ENCODE data around the gene CRTC1.

CRTC1 gene

DNA sequence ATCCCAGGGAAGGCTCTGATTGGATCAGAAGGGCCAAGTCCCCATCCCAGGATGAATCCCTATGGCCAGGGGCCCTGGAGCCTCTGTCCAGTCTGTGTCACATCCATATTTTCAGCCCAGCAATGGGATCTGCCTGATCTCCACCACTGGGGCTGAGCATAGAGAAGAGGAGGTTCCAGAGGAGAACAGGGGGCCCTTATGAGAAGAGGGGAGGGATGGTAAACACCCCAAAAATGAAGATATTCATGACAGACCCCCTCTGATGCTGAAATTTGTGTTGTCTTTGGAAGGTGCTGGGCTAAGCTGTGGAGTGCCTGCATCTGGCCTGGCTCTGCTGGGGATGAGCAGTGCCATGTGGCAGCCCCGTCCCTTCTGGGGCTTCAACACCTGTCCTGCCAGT is 32.2 kb upstream of the CRTC1 start:
- no peak for DNase-seq (ENCODE audit: low read depth in 2 of 2)

DNA sequence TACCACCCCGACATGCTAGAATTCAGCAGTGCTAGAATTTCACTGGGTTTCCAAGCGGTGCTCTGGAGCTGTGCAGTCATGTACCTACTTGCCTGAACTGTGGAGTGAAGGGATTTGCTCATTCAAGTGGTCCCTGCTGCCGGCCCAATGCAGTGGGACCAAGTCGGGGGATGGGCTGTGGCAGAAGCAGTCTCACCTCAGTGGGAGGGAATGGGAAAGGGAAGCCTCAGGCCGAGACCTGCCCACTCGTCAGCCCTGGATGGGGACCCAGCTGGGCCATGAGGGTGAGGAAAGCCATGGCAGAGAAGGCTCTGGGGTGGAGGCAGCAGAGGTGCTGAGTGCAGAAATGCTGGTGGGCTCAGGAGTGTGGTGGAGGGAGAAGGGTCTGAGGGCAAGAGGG is 31.7 kb upstream of the CRTC1 start:
- no peak for DNase-seq (ENCODE audit: low read depth in 2 of 2)

DNA sequence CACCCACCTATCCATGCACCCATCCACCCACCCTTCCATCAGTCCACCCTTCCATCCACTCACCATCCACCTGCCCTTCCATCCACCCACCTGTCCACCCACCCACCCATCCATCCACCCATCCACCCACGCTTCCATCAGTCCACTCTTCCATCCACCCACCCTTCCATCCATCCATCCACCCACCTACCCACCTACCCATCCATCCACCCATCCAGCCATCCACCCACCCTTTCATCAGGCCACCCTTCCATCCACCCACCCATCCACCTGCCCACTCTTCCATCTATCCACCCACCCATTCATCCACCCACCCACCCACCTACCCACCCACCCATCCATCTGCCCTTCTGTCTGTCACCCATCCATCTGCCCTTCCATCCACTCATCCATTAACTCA is 29.6 kb upstream of the CRTC1 start:
- no peak for DNase-seq (ENCODE audit: low read depth in 2 of 2)

GRCh38 chr19:18654469-18654868 is 29.0 kb upstream of the CRTC1 start:
- no peak for DNase-seq (ENCODE audit: low read depth in 2 of 2)

- DNase-seq (ENCODE audit: low read depth in 2 of 2): no peak
These were observed 28.2 kb upstream of the CRTC1 start for GRCh38 chr19:18655173-18655844.

DNA sequence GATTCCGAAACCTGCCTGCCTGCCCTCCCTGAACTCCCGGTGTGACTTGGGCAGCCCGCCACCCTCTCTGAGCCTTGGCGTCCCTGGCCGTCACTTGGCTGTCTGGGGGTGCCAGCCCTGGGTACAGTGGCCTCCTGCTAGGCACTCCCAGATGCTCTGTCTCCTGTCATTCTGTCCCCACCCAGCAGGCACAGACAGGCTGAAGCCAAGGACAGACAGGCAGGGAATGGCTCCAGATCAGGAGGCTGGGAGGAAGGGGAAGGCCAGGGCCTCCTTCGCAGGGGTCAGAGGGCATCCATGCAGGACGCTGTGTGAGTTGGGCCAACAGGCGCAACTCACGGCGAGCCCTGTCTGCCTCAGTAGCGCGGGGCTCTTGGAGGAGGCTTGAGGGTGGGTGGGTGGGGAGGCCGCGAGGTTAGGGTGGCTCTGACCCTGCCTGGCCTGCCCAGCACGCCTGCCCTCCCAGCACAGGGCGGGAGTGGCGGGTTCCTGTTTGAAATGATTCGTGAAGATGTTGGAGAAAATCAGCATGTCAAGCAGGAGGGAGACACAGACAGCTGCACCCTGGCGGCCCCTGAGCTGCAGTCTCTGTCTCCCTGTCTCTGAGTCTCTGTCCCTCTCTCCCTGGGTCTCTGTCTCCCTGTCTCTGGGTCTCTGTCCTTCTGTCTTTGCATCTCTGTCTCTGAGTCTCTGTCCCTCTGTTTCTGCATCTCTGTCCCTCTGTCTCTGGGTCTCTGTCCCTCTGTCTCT is 27.0 kb upstream of the CRTC1 start:
- no peak for DNase-seq (ENCODE audit: low read depth in 2 of 2)

- DNase-seq (ENCODE audit: low read depth in 2 of 2): no peak
These were observed 25.7 kb upstream of the CRTC1 start for GRCh38 chr19:18657590-18658365.

GRCh38 chr19:18658366-18658855 is 25.1 kb upstream of the CRTC1 start:
- no peak for DNase-seq (ENCODE audit: low read depth in 2 of 2)

DNA sequence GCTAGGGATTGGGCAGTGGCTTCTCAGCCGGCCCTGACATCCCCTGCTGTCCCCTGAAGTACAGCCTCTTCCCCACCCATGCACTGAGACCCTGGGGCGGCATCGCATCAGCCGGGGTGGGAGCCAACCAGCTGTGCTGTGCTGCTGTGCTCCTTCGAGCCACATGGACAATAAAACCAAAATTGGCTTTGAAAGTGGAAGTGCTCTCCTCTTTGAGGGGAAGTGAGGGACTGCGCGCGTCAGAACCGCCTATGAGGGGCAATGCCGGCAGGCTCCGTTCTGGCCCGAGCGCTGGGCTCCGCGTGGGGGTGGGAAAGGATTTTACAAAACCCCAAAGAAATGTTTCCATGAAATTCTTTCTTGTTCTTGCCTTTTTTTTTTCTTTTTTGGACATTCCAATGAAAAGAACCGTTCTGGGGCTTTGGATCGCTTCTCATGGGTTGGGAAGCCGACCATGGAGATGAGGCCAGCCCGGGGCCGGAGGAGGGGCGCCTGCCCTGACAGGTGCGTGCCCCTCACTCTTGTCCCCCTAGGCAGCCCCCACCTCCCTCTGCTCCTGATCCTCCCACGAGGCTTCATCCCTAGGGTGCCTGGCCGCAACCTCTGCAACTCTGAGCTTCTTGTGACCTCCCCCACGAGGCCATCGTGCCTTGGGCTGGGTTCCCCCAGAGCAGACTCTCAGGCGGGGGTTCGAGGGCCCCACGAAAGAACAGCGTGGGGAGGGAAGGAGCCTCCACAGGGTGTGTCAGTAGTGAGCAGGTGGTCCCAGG is 24.0 kb upstream of the CRTC1 start:
- no peak for DNase-seq (ENCODE audit: low read depth in 2 of 2)

GRCh38 chr19:18660051-18660910 is 23.2 kb upstream of the CRTC1 start:
- DNase-seq (ENCODE audit: low read depth in 2 of 2): no peak

DNA sequence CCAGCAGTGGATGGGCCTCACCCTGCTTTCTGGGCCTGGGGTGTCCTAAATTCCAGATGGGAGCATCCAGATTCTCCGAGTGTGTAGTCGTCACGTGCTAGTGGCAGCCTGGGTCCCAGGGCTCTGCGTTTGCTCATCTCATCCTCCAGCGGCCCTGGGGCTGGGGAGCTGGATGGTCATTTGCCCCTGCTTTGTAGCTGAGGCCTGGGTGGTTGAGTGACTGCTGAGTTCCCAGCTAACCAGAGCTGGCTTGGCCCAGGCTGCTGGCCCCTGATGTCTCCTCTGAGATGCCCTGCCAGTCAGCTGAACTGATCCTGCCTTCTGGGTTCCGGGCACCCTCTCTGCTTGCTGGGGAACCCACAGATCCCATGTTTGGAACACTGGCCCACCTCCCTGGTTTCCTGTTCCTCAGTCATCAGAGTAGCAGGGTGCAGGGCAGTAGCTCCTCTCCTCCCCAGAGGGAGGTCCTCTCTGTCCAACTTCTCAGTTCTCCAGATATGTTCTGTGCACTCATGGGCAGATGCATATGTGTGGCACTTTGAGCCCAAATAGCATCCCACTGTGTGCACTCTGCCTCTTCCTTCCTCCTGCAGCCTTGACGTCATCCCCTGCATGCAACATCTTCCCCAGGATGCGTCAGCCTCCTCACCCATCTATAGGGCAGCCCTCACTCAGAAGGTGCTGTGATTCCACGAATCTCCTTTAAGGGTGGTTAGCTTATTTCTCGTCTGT is 22.4 kb upstream of the CRTC1 start:
- DNase-seq (ENCODE audit: low read depth in 2 of 2): no peak

GRCh38 chr19:18662972-18663732 is 20.3 kb upstream of the CRTC1 start:
- no peak for DNase-seq (ENCODE audit: low read depth in 2 of 2)

- no peak for DNase-seq (ENCODE audit: low read depth in 2 of 2)
These were observed 19.4 kb upstream of the CRTC1 start for GRCh38 chr19:18663940-18664530.

- no peak for DNase-seq (ENCODE audit: low read depth in 2 of 2)
These were observed 17.7 kb upstream of the CRTC1 start for GRCh38 chr19:18665771-18666202.

DNA sequence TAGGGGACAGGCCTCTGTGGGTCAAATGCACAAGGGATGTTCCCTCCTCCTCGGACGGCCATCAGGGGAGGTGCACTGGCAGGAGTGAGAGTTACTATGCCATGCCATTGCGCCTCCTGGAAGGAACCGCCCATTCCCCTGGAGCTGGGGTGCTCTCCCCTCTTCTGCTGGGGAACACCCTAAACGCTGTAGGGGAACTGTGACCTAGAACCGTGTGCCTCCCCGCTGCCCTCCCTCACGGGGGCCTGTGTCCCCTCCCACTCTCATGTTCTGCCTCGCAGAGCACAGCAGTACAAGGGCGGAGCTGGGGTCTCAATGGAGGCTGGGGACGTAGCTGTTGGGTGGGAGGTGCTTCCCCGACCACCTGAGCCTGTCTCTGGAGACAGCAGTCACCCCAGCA is 17.2 kb upstream of the CRTC1 start:
- DNase-seq (ENCODE audit: low read depth in 2 of 2): no peak

DNA sequence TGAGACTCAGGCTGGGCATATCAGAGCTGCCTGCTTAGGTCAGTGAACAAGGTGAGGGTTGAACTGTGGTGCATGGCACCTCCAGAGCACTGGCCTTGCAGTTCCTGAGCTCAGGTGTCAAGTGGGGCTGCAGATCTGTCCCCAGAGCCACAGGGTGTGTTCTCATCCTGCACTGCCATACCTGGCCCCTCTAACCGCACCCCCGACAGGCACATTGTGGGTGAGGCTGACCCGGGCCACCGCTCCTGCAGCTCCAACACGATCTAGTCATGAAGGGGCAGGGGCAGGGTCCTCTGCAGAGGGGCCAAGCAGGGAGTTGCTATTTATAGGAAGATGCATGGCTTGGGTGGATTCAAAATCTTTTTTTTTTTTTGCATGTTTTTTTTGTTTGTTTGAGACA is 16.7 kb upstream of the CRTC1 start:
- DNase-seq (ENCODE audit: low read depth in 2 of 2): no peak

DNA sequence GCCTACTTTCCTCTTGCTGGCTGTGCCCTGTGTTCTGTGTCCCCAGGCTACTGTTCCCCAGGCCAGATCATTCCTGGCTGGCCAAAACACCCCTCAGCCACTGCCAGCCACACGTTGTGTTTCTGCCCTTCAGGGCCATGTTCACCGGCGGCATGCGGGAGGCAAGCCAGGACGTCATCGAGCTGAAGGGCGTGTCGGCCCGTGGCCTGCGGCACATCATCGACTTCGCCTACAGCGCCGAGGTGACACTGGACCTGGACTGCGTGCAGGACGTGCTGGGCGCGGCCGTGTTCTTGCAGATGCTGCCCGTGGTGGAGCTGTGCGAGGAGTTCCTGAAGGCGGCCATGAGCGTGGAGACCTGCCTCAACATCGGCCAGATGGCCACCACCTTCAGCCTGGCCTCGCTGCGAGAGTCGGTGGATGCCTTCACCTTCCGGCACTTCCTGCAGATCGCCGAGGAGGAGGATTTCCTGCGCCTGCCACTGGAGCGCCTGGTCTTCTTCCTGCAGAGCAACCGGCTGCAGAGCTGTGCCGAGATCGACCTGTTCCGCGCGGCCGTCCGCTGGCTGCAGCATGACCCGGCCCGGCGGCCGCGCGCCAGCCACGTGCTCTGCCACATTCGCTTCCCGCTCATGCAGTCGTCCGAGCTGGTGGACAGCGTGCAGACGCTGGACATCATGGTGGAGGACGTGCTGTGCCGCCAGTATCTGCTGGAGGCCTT is 15.8 kb upstream of the CRTC1 start:
- DNase-seq (ENCODE audit: low read depth in 2 of 2): no peak

- DNase-seq (ENCODE audit: low read depth in 2 of 2): no peak
These were observed 15.2 kb upstream of the CRTC1 start for GRCh38 chr19:18668252-18668631.

All from stimulated activated CD8-positive, alpha-beta memory T cell treated with anti-CD3 and anti-CD28 coated beads, Interleukin-2, amount 100 ng/mL, for 48 hours (primary cell).